ENCODE data around the gene DCAF8.

DCAF8 gene

DNA sequence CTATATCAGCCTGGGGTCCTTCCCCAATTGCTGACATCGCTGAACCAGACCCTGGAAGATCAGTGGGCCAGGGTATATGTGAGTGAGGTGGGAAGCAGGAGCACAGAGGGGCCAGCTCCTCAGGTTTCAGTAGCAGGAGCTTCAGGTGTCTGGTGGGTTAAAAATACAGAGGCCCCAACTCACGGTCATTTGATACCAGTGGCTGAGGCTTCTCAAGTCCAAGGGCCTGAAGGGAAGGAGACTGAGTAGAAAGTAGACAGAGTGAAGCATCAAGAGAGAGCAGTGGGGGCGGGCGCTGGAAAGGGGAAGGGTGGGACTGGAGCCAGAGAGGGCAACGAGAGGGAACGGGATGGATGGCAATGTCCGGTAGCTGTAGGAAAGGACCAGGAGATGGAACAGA, 74.0 kb downstream of the DCAF8 start:
- ChIA-PET CTCF (interaction anchor here (1.4 to 7.2 kb wide), 8 partner anchors 16 to 188 kb away, joined by 3 to 134 read pairs (median 13); partner anchors contain the start of gene PEA15), POLR2A (no interaction called here)
- TF ChIP-seq, protein P1, sequence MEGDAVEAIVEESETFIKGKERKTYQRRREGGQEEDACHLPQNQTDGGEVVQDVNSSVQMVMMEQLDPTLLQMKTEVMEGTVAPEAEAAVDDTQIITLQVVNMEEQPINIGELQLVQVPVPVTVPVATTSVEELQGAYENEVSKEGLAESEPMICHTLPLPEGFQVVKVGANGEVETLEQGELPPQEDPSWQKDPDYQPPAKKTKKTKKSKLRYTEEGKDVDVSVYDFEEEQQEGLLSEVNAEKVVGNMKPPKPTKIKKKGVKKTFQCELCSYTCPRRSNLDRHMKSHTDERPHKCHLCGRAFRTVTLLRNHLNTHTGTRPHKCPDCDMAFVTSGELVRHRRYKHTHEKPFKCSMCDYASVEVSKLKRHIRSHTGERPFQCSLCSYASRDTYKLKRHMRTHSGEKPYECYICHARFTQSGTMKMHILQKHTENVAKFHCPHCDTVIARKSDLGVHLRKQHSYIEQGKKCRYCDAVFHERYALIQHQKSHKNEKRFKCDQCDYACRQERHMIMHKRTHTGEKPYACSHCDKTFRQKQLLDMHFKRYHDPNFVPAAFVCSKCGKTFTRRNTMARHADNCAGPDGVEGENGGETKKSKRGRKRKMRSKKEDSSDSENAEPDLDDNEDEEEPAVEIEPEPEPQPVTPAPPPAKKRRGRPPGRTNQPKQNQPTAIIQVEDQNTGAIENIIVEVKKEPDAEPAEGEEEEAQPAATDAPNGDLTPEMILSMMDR (IDR thresholded peaks at IDR 0.05; ENCODE audit: control extremely low read depth, extremely low read depth, low read depth, missing control alignments) = no peak
- no peak for DNase-seq (ENCODE audit: extremely low spot score)

DNA sequence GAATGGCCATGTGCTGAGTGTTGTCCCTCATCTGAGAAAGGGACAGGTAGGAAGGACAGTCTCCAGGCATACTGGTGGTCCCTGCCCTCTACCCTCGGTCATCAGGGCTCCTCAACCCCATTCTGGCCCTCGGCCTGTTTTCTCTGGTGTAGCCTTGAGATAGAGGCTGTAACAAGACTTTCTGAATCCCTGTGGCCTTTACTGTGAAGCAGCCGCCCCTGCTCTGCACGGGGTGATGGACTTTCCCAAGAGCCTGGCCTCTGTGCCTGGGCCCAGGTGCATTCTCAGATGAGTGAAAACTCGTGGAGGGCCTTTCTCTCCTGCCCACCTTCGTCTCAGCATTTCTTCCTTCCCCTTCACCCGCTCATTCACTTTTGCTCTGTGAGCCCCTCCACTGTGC, 74.9 kb downstream of the DCAF8 start:
- no peak for DNase-seq (ENCODE audit: extremely low spot score)
- TF ChIP-seq, protein P1 (IDR thresholded peaks at IDR 0.05; ENCODE audit: control extremely low read depth, extremely low read depth, low read depth, missing control alignments) = no peak
- ChIA-PET CTCF (interaction anchor here (0.7 to 7.2 kb wide), 6 partner anchors 9 to 105 kb away, joined by 3 to 134 read pairs (median 12); partner anchors contain the start of gene PEA15), POLR2A (no interaction called here)

DNA sequence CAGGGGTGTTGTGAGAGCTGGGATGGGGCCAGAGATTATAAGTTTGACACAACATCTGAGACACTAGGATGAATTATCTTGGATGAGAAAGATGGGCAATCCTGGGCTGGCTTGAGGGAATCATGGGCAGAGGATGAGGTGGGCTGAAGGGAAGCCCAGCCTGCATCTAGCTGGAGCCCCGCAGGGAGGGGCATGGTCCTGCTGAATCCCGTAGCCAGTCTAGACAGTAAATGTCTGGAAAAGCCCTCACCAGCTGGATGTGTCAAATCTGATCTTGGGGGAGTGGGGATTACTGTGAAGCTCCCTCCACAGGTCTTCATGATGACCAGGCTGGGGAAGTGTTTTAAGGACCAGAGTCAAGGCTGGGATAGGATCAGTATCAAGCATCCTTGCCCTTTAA, 75.6 kb downstream of the DCAF8 start:
- ChIA-PET CTCF (interaction anchor here (0.7 to 7.2 kb wide), 6 partner anchors 9 to 190 kb away, joined by 3 to 126 read pairs (median 3); no protein-coding TSS in a partner anchor), POLR2A (no interaction called here)
- DNase-seq (ENCODE audit: extremely low spot score) = no peak
- TF ChIP-seq, protein P1 (IDR thresholded peaks at IDR 0.05; ENCODE audit: control extremely low read depth, extremely low read depth, low read depth, missing control alignments) = no peak

DNA sequence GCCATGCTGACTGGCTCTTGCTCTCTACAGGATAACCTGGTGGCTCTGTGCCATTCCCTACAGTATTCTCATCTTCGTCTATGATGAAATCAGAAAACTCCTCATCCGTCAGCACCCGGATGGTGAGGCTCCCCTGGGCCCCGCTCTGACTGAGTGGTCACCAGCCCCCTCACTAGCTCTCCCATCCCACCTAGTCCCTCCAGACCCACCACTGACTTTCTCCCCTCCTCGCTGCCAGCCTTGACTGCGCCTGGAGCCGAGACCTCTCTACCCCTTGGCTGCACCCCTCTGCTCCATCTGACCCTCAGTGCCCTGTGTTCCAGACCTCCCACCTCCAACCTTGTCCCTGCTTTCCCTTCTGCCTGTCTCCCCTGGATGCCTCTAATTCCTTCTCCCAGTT, 76.1 kb downstream of the DCAF8 start:
- CTCF ChIA-PET = interaction anchor here (0.7 to 1.3 kb wide), 3 partner anchors 17 to 190 kb away, joined by 3 to 4 read pairs (median 3); no protein-coding TSS in a partner anchor
- POLR2A ChIA-PET = no interaction called here
- TF ChIP-seq, protein P1 (IDR thresholded peaks at IDR 0.05; ENCODE audit: control extremely low read depth, extremely low read depth, low read depth, missing control alignments) = no peak
- DNase-seq (ENCODE audit: extremely low spot score) = no peak

DNA sequence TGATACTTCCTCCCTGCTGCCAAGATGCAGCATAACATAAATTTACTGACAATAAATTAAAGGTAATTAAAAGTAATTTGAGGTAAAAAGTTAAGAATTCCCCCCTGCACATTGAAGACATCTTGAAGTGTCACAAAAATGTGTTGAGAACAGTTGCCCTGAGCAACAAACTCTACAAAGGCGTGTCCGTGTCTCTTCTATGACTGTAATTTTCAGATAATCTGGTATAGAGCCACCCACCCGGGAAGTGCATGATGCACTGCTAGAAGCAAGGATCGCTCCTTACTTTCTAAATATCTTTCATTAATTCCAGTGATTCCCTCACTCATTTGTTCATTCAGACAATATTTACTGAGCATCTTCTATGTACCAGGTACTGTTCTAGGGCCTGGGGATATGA, 83.0 kb downstream of the DCAF8 start:
- POLR2A ChIA-PET = no interaction called here
- TF ChIP-seq, protein P1 (IDR thresholded peaks at IDR 0.05; ENCODE audit: control extremely low read depth, extremely low read depth, low read depth, missing control alignments) = no peak
- no peak for DNase-seq (ENCODE audit: extremely low spot score)
- CTCF ChIA-PET = interaction anchor here (0.7 to 1.5 kb wide), 4 partner anchors 10 to 197 kb away, joined by 3 to 4 read pairs (median 4); no protein-coding TSS in a partner anchor

DNA sequence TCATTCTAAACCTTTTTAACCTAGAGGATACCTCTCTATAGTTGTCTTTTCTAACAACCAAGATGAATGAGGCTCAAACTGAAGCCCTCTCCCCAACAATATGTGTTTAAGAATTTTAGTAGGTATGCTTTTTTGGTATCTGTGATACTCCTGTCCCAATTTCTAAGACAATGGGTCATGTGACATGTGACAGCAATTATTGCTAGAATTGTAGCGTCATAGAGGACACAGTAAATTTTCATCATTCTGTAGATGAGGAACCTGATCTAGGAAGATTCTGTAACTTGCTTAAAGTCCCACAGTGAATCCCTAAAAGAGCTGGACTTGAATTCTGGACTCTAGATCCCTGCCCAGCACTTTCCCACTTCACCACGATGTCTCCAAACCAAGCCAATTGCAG, 83.6 kb downstream of the DCAF8 start:
- no peak for DNase-seq (ENCODE audit: extremely low spot score)
- POLR2A ChIA-PET = no interaction called here
- TF ChIP-seq, protein P1 (IDR thresholded peaks at IDR 0.05; ENCODE audit: control extremely low read depth, extremely low read depth, low read depth, missing control alignments) = no peak
- CTCF ChIA-PET = interaction anchor here (1.2 to 1.5 kb wide), 3 partner anchors 15 to 198 kb away, joined by 3 to 4 read pairs (median 4); no protein-coding TSS in a partner anchor
